ENCODE results near the gene MSRB2.
"Not testable (repeated sequence)": the region's sequence is repeated elsewhere in the genome, so short reads cannot be mapped to it uniquely, and the experiment has no call there.

The MSRB2 gene

DNA sequence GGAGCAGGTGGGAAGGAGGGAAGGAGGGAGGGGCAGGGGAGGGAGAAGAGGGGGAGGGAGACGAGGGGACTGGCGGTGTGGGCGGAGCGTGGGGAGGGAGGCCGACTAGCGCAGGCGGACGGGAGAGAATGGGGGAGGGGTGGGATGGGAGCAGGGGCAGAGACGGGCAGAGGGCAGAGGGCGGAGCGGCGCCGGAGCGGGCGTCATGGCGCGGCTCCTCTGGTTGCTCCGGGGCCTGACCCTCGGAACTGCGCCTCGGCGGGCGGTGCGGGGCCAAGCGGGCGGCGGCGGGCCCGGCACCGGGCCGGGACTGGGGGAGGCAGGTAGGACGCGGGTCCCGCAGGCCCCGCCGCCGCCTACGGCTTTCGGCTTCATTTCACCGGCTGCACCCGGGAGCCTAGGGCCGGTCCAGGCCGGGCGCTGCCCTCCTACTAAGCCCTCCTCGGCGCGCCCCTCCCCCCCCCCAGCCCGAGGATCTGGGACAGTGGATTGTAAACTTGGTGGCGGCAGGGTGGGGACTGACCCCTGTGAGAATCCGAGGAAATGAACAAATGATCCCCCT is at the start of gene MSRB2:
Gene MSRB2, plus strand, starts transcription at position 176 of the 562 bp plus-strand sequence. Its CDS starts 30 bp downstream, at position 206.
- DNase-seq: peak; percentile 87

DNA sequence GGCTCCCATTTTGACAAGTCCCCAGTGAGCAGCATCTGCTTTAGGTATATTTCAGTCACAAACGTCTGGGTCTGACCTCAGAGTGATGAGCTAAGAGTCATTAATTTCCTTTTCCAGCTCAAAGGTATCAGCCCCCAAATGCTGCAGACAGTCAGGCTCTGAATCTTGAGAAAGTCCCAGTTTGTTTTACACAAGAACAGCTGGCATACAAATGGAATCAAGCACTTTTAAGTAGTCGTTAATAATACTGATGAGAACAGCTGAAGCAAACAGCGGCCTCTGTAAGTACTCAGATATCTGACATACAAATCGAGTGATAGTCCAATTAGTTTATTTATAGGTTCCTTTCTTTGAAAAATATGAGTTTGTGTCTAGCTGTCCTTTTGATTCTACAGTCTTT is 49.4 kb upstream of the MSRB2 start:
- DNase-seq: no peak

GRCh38 chr10:23047201-23048050 is 48.0 kb upstream of the MSRB2 start:
- DNase-seq: no peak

- DNase-seq: no peak
Observed at GRCh38 chr10:23048191-23048590, 47.2 kb upstream of the MSRB2 start.

DNA sequence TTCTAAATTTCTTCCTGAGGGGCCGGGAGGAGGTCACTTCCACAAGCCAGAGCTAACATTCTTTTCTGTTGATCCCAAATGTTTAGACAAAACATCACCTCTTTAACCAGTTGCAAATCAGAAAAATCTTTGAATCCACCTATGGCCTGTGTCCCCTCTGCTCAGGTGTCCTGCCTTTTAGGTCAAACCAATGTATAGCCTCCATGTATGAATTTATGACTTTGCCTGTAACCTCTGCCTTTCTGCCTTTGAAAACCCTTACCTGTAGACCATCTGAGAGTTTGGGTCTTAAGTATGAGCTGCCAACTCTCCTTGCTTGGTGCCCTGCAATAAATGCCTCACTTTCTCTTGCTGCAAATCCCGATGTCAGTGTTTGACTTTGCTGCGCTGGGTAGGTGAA is 44.1 kb upstream of the MSRB2 start:
- no peak for DNase-seq

DNA sequence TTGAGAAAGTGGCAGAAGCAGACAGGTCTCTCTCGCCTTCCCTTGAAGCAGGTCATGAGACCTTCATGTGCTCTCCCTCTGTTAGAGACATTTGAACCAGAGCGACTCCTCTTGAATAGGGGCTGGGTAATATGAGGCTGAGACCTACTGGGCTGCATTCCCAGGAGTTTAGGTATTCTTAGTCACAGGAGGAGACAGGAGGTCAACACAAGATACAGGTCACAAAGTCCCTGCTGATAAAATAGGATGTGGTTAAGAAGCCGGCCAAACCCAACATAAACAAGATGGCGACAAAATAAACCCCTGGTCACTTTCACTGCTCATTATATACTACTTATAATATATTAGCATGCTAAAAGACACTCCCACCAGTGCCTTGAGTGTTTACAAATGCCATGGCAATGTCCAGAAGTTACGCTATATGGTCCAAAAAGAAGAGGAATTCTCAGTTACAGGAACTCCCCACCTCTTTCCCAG is 43.5 kb upstream of the MSRB2 start:
- DNase-seq: no peak

DNA sequence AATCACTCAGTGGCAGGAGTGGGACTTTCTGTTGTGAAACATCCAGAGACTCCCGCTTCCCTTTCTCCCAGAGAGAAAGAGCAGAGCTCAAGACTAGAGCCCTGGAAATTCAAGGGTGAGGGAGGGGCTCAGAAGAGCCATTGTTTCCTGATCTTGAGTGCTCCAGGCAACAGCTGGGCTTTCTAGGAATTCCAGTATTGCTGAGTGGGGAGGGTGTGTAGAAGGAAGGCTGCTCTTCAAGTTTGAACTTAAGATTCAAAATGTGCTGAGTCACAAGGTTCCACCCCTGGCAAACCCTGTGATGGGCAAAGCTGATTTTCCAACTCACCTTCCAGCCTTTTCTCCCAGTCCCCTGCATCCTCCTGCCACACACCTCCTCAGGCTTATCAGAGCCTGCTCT is 42.3 kb upstream of the MSRB2 start:
- DNase-seq: no peak

DNA sequence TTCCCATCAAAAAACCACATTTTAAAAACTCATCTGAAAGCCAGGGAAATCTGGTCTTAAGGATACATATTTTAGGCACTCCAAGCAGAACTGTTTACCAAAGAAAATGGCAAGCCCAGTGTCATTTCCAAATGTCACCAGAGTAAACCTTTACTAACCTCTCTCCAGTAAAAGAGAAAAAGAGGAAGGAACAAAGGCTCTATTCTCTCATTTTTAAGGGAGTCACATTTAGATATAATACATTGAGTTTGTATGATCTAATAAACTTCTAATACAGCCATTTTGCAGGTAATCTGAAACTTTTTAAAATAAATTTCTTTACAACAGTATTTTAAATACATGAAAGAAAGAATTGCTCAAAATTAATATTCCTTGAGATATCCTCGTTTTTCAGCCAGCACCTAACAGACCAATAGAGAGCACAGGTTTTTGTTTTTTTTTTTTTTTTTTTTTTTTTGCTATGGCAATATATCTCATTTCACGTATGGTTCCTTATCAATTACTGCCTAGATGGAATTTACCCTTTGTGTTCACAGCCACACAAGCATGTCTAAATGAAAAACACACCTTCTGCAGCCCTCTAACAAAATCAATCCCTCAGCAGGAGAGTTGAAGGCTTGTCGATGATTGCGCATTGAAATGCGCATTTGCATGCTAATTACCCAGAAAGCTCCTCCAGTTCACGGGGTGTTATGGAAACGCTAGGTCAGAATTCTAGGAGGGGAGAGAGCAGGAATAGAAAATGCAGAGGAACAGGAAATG is 39.8 kb upstream of the MSRB2 start:
- DNase-seq: peak; percentile 26

GRCh38 chr10:23056186-23056579 is 39.2 kb upstream of the MSRB2 start:
- no peak for DNase-seq

DNA sequence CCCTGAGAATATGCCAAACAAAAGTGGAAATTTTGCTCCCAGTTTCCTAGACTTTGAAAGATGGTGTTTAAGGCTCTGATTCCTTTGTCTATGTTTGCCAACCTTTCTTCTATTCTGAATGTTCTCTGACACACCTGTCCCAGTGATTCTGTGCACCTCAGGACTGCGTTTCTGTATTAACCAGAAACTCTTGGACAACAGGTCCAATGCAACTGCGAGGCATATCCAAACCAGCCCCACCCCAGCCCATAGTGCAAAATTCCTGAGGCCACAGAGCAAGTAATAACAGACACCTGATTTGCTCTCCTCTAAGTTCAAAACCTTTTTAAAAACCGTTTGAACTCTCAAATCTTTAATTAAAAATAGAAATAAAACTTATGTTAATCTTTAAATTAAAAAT is 37.0 kb upstream of the MSRB2 start:
- DNase-seq: no peak

DNA sequence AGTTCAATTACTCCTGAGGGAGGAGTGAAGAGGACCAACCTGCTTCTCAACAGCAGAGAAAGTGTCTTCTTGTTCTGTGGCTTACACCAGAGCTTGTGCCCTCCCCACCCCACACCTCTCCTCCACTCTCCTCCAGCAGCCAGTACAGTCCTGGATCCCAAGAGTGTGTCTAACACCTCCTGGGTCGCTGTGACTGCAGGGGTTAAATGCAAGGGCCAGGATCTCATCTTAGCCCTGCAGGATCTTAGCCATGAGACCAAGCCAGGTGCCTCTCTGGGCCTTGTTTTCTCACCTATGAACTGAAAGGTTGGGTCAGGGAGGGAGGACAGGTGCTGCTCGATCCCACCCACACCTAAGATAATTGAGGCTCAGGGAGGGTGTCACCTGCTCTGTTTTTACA is 34.5 kb upstream of the MSRB2 start:
- DNase-seq: no peak

- DNase-seq: no peak
Observed at GRCh38 chr10:23063045-23063972, 32.1 kb upstream of the MSRB2 start.

DNA sequence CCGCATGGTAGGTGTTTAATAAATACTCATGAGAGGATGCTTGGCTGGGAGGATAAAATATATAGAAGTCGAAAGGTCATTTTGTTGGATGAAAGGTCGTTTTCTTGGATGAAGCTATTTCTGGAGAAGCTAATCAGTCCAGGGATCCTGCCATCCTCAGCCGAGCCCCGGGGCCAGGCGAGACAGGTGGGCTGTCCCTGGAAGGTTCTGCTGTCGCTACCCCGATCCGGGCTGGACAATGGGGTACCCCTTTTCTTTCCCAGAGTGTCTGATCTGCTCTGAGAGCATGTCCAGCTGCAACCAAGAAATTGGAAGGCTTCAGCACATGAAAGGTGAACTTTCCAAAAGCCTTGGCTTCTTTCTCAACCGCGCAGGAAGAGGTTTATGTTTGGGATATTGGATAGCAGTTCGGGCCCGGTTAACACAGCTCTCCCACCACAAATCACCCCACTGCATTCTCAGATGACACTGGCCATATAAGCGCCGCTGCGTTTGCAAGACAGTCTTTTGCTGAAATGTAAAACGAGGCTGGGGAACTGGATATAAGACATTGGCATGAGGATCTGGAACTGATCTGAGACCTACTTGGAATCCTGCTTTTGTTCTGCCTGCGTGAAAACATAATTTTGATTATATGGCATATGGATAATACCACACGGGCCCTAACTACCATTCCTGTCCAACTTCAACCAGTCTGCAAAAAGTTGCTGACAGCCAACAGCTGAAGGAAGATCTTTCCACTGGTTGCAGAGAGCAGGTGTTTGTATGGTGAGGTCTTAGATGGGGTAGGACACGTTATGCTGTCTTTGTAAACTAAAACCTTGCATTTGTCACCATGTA is 31.2 kb upstream of the MSRB2 start:
- no peak for DNase-seq

DNA sequence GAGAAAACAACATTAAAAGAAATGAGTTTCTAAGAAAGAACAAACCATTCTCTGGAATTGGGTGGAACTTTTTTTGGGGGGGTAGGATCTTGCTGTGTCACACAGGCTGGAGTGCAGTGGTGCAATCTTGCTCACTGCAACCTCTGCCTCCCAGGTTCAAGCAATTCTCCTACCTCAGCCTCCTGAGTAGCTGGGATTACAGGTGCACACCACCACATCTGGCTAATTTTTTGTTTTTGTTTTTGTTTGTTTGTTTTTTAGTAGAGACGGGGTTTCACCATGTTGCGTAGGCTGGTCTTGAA is 30.6 kb upstream of the MSRB2 start:
- not testable (repeated sequence) for DNase-seq

GRCh38 chr10:23065181-23065948 is 30.0 kb upstream of the MSRB2 start:
- no peak for DNase-seq

- no peak for DNase-seq
Observed at GRCh38 chr10:23067337-23067736, 28.0 kb upstream of the MSRB2 start.

GRCh38 chr10:23067939-23068775 is 27.2 kb upstream of the MSRB2 start:
- DNase-seq: peak; percentile 55

DNA sequence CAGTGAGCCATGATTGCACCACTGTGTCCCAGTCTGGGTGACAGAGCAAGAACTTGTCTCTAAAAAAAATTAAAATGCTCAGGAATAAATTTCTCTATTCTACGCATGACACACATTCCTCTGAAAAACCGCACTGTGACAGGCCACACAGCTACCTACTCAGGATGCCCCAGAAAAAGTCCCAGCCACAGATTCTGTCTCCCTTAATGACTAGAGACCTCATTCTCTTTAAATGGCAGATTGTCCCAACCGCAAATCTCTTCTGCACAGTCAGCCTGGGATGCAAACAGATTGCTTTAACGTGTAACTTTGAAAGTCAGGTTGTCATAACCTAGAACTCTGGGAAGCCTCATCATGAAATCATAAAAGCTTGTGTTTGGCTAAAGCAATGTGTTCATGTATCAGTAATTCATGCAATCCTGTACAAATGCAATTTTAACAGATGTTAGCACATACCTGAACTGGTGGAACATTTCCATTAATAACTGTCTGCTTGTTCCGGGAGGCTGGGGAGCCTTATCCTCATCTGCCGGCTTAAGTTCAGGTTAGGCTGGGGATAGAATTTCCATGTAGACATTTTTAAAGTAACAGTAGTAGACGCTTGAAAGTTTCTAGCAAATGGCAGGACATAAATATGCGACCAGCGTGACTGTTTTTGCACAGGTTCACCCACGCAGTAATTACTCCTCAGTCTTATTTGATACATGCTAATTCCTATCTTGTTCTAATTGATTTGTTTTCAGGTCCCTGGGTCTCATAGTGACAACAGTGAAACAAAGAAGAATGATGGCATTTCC is 26.2 kb upstream of the MSRB2 start:
- DNase-seq: no peak
